Mucosa of rectum (tissue), 2 donors: ENCODE measurements around the gene CD84.

ENCODE experiments used
- H3K27ac ChIP-seq, 2 donors: one replicate each; pipeline ENCODE4 v1.7.0; 2013; ENCODE audit warnings: inconsistent platforms in 2 of 2, low read depth in 2 of 2, low read length in 2 of 2
- H3K27me3 ChIP-seq, 2 donors: one replicate each; pipeline ENCODE4 v1.7.0; 2013; ENCODE audit warnings: low read length in 2 of 2; ENCODE audit not compliant: control insufficient read depth in 2 of 2, insufficient read depth in 2 of 2
- H3K36me3 ChIP-seq, 2 donors: one replicate each; pipeline ENCODE4 v1.7.0; 2013; ENCODE audit warnings: low read length in 2 of 2; ENCODE audit not compliant: control insufficient read depth in 2 of 2, insufficient read depth in 2 of 2
- H3K4me1 ChIP-seq, 2 donors: one replicate each; pipeline ENCODE4 v1.7.0; 2013; ENCODE audit warnings: low read length in 2 of 2, mild to moderate bottlenecking in 1 of 2; ENCODE audit not compliant: control insufficient read depth in 2 of 2, insufficient read depth in 2 of 2
- H3K4me3 ChIP-seq, 2 donors: one replicate each; pipeline ENCODE4 v1.7.0; 2013; ENCODE audit warnings: low read length in 2 of 2
- H3K9ac ChIP-seq, 2 donors: one replicate each; pipeline ENCODE4 v1.7.0; 2013; ENCODE audit warnings: low read length in 2 of 2, low read depth in 1 of 2, mild to moderate bottlenecking in 1 of 2
- H3K9me3 ChIP-seq, 2 donors: one replicate each; pipeline ENCODE4 v1.7.0; 2013; ENCODE audit warnings: low read length in 2 of 2; ENCODE audit not compliant: control insufficient read depth in 2 of 2
- donor health status: healthy.
- donor health status: Normal muscosa, but diverticular disease.

Gene CD84

GRCh38 chr1:160496334-160496733 lies 83.0 kb downstream of the CD84 start:
- H3K27me3 ChIP-seq = no peaks in the 10 kb centered on the region
- no peak overlapping the region for H3K4me3 ChIP-seq
- no peaks in the 10 kb centered on the region for H3K9me3 ChIP-seq
- H3K36me3 ChIP-seq = no peaks in the 10 kb centered on the region
- no peak overlapping the region for H3K9ac ChIP-seq
- H3K4me1 ChIP-seq = no peaks in the 10 kb centered on the region
- no peak overlapping the region for H3K27ac ChIP-seq

- no peaks in the 10 kb centered on the region for H3K4me1 ChIP-seq
- no peaks in the 10 kb centered on the region for H3K9me3 ChIP-seq
- no peak overlapping the region for H3K4me3 ChIP-seq
- no peaks in the 10 kb centered on the region for H3K27me3 ChIP-seq
- no peaks in the 10 kb centered on the region for H3K36me3 ChIP-seq
- H3K9ac ChIP-seq = no peak overlapping the region
- no peak overlapping the region for H3K27ac ChIP-seq
Measured at GRCh38 chr1:160494620-160495019, 84.7 kb downstream of the CD84 start.

- no peaks in the 10 kb centered on the region for H3K9me3 ChIP-seq
- no peaks in the 10 kb centered on the region for H3K27me3 ChIP-seq
- no peaks in the 10 kb centered on the region for H3K36me3 ChIP-seq
- no peak overlapping the region for H3K4me3 ChIP-seq
- H3K9ac ChIP-seq = no peak overlapping the region
- no peak overlapping the region for H3K27ac ChIP-seq
- H3K4me1 ChIP-seq = no peaks in the 10 kb centered on the region
Measured at GRCh38 chr1:160492617-160493016, 86.7 kb downstream of the CD84 start.

GRCh38 chr1:160491981-160492380 lies 87.3 kb downstream of the CD84 start:
- Histone ChIP-seq H3K36me3 (no peaks in the 10 kb centered on the region), H3K4me3 (no peak overlapping the region), H3K27me3 (no peaks in the 10 kb centered on the region), H3K27ac (no peak overlapping the region), H3K9me3 (no peaks in the 10 kb centered on the region), H3K9ac (no peak overlapping the region), H3K4me1 (no peaks in the 10 kb centered on the region)
